ACHN (cell line): ENCODE measurements around the gene KIAA1671.
"Not testable (repeated sequence)": the region's sequence is repeated elsewhere in the genome, so short reads cannot be mapped to it uniquely, and the experiment has no call there.

Experiments used
- DNase-seq: peaks from one replicate; pipeline ENCODE4 v3.0.0-alpha.2; 2015
- in situ Hi-C: cut with HindIII; loops from 2 replicates; pipeline ENCODE4 v1.10.0; 2017; ENCODE audit warnings: low sequenced_read_pairs, low pct_ligation_motif_present, low pct_unique_long_range_greater_than_20kb

Gene KIAA1671

DNA sequence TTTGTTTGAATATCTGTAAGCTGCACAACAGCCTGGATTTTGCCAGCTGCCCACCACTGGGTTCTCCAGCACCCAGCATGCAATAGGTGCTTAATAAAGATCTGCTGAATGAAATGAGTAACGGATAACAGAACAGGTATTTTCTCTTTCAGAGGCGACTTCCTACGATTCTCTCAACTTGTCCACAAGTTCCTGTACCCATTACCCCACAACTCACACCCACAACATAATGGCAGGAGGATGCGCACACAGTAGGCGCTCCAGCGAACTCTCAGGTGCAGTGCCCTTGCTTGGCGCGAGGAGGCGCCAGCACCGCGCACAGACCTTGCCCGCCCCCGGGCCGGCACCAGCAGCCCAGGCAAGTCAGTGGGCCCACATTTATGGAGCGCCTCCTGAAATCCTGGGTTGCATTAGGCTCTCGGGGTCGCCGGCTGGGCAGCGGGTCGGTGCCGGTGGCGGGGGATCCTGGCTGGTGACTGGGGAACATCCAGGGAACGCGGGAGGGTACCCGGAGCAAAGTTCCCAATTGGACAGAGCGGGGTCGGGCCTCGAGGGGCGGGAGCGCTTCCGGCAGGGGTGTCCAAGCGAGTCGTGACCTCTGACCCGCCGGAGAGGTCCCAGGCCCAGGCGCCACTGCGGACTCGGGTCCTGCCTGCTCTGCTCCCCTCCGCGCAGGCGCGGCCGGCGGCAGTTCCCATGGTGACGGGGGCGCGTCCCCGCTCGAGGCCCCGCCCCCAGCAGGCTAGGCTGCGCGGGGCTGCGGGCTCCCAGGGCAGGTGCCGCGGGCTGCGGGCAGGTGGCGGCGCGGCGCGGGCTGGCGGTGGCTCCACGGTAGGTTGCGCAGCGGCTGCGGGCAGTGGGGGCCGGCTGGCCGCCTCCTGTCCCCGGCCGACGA lies at the start of gene KIAA1671:
Gene KIAA1671, plus strand, starts transcription at position 775 of the 895 bp plus-strand sequence. CDS start 75,284 bp downstream, outside the sequence.
- in situ Hi-C loops = no loop called here
- DNase-seq = peak; percentile 81

- in situ Hi-C loops = no loop called here
- no peak for DNase-seq
Measured at GRCh38 chr22:24905909-24906308, 46.6 kb upstream of the KIAA1671 start.

DNA sequence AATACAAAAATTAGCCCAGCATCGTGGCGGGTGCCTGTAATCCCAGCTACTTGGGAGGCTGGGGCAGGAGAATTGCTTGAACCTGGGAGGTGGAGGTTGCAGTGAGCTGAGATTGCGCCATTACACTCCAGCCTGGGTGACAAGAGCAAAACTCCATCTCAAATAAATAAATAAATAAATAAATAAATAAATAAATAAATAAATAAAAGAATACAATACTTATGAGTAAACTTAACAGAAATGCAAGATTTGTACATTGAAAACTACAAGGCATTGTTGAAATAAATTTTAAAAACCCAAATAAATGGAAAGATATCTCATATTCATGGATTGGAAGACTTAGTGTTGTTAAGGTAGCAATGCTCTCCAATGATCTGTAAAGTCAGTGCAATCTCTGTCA lies 45.4 kb upstream of the KIAA1671 start:
- DNase-seq, in situ Hi-C loops: not testable (repeated sequence)

DNA sequence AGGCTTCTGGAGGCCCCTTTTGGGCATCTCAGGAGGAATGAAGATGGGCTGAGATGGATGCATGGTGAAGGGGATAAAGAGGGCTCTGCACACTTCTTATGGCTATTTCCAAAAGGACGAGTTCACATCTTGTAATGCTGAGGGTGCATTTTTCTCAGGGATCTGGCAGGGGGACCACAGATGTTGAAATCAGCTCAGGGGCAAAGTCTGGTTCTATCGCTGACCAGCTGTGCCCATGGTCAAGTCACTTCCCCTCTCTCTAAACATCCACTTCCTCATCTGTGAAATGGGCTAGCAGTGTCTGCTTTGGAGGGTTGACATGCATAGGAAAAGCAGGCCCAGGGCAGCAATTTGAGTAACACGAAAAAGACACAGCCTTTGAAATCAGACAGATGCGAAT lies 32.5 kb upstream of the KIAA1671 start:
- in situ Hi-C loops = no loop called here
- no peak for DNase-seq

DNA sequence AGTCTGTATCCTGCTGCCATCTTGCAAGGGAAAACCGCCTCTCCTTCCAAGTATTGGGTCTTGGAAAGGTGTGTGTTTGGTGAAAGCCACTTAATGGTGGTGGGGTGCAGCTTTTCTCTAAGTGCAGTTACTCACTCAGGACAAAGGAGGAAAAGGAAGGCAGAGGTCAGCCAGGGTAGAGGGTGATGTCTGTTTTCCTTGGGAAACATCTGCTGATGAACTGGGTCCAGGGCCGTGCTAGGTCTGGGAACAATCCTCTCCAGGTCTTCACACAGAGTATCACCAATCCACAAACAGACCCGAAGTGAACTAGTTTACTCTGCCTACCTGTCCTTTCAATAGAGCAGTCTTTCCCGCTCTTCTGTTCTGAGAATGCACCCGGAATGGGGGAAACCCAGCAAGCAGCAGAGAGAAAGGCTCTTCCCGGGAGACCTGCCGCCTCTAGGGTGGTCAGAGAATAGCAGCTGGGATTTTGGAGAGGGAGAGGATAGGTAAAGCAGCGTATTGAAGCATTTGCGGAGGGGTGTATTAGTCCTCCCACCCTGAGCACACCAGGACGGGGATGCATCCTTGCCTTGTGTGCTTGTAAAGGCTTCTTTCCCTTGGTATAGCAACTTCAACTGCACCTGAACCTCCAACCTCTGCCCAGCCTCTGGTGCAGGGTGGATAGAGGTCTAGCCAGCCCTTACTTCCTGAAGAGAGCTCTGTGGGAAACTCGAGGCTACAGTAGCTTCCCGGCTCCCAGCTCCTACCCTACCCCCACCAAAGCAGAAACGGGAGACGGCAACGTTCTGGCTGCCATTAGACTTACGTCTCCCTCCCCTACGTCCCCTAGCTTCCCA lies 26.7 kb upstream of the KIAA1671 start:
- in situ Hi-C loops = no loop called here
- no peak for DNase-seq

GRCh38 chr22:24926428-24926725 lies 26.1 kb upstream of the KIAA1671 start:
- no peak for DNase-seq
- in situ Hi-C loops = no loop called here

GRCh38 chr22:24926849-24927579 lies 25.5 kb upstream of the KIAA1671 start:
- DNase-seq = peak; percentile 44
- in situ Hi-C loops = no loop called here

- in situ Hi-C loops = no loop called here
- DNase-seq = no peak
Measured at GRCh38 chr22:24928322-24928721, 24.2 kb upstream of the KIAA1671 start.

DNA sequence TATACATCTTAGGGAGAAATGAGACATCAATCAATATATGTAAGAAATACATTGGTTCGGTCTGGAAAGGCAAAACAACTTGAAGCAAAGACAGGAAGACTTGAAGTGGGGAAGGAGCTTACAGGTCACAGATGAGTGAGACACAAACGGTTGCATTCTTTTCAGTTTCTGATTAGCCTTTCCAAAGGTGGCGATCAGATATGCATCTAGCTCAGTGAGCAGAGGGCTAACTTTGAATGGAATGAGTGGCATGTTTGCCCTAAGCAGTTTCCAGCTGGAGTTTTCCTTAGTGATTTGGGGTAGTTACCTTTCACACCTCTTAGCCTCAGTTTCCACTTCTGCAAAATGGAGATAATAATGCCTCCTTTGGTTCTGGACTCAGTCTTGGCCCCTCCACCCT lies 21.8 kb upstream of the KIAA1671 start:
- in situ Hi-C loops = no loop called here
- DNase-seq = no peak

- no peak for DNase-seq
- in situ Hi-C loops = no loop called here
Measured at GRCh38 chr22:24935771-24936483, 16.6 kb upstream of the KIAA1671 start.

GRCh38 chr22:24937114-24937513 lies 15.4 kb upstream of the KIAA1671 start:
- in situ Hi-C loops = no loop called here
- peak; percentile 31 for DNase-seq

- peak; percentile 49 for DNase-seq
- in situ Hi-C loops = no loop called here
Measured at GRCh38 chr22:24938741-24939341, 13.7 kb upstream of the KIAA1671 start.

DNA sequence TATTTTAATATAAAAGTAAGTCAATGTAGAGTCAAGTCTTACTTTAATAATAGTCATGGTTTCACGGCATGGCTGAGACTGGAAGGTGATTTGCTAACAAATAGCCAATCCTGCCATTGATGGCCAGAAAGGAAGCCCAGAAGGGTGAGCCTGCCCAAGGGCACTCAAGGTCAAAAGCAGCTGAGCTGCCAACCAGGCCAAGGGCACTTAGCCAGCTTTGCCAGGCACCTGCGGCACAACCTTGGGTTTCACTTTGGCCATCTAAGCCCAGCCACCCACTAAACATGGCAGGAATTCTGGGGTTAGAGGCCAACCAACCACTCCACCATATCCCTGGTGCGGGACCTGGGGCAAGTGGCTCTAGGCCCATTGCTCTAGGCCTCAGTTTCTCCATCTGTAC lies 10.2 kb upstream of the KIAA1671 start:
- in situ Hi-C loops = no loop called here

GRCh38 chr22:24944217-24944937 lies 8.1 kb upstream of the KIAA1671 start:
- no peak for DNase-seq
- in situ Hi-C loops = no loop called here

More for the DNA sequence above, 10.2 kb upstream of the KIAA1671 start:
- DNase-seq = no peak

DNA sequence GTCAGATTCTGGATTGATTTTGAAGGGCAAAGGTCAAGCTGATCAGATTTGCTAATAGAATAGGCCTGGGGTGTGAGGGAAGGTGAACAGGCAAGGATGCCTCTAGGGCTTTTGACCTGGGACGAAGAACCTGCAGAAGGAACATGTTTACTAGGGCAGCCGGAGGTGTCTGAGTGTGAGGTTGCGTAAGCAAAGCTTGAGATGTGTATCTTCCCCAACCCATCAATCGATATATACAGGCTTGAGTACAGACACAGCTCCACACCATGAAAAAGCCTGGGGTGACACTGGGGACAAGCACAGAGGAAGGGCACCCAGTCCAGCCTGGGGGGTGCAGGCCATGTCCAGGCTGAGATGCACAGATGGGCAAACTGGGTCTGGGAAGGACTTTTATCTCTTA lies 7.1 kb upstream of the KIAA1671 start:
- in situ Hi-C loops = no loop called here
- DNase-seq = no peak

- in situ Hi-C loops = no loop called here
- no peak for DNase-seq
Measured at GRCh38 chr22:24947383-24947782, 5.1 kb upstream of the KIAA1671 start.

DNA sequence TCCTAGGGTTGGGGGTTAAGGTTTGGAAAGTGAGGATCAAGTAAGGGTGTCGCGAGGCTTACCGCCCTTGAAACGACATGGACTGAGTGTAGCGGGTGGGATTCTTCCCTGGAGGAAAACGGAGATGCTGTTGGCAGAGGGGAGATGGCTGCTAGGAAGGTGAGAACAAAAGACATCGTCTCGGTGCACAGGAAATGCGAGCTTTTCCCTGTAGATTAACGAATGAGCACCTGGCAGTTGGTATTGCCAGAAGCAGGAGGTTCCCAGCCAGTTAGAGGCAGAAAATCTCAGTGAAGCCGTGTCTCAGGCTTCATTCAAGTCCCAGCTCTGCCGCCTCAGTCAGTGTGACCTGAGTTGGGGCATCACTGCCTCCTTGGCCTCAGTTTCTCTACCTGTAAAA lies 4.6 kb upstream of the KIAA1671 start:
- in situ Hi-C loops = no loop called here
- DNase-seq = no peak
